ENCODE data around the gene NSRP1.

GRCh38 chr17:30165960-30166359 is 49.3 kb downstream of the NSRP1 start:
- TF ChIP-seq POLR2A (IDR thresholded peaks at IDR 0.05; ENCODE audit: low read depth, low read length) (no peak), BHLHE40 (IDR thresholded peaks at IDR 0.05; ENCODE audit: low read depth, low read length) (no peak), USF2 (IDR thresholded peaks at IDR 0.05; ENCODE audit: low read depth, low read length) (no peak), MXI1 (IDR thresholded peaks at IDR 0.05; ENCODE audit: borderline replicate concordance, low read depth, low read length) (no peak), NFE2L2 (IDR thresholded peaks at IDR 0.05; ENCODE audit: low read depth, low read length) (no peak), MAFK (IDR thresholded peaks at IDR 0.05; ENCODE audit: low read depth, low read length) (no peak), RFX5 (IDR thresholded peaks at IDR 0.05; ENCODE audit: low read depth, low read length) (no peak), CHD1 (IDR thresholded peaks at IDR 0.05; ENCODE audit: low read depth, low read length) (no peak)
- TF ChIP-seq, protein P1, sequence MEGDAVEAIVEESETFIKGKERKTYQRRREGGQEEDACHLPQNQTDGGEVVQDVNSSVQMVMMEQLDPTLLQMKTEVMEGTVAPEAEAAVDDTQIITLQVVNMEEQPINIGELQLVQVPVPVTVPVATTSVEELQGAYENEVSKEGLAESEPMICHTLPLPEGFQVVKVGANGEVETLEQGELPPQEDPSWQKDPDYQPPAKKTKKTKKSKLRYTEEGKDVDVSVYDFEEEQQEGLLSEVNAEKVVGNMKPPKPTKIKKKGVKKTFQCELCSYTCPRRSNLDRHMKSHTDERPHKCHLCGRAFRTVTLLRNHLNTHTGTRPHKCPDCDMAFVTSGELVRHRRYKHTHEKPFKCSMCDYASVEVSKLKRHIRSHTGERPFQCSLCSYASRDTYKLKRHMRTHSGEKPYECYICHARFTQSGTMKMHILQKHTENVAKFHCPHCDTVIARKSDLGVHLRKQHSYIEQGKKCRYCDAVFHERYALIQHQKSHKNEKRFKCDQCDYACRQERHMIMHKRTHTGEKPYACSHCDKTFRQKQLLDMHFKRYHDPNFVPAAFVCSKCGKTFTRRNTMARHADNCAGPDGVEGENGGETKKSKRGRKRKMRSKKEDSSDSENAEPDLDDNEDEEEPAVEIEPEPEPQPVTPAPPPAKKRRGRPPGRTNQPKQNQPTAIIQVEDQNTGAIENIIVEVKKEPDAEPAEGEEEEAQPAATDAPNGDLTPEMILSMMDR (conservative IDR thresholded peaks at IDR 0.05; ENCODE audit: low read depth, low read length), result no peak

Data from IMR-90 (cell line).